Measurements from ENCODE around the gene CCDC57.
"Not testable (repeated sequence)": the region's sequence is repeated elsewhere in the genome, so short reads cannot be mapped to it uniquely, and the experiment has no call there.

Gene CCDC57

GRCh38 chr17:82217530-82218204, 5.0 kb upstream of the CCDC57 start:
- Mint-ChIP-seq H3K4me3 (peak overlapping the region; percentile 64), H3K9me3 (no peaks in the 10 kb centered on the region), H3K4me1 (ENCODE audit: low read depth) (peaks cover 82% of the 10 kb centered on the region), H3K36me3 (ENCODE audit: low read depth) (no peaks in the 10 kb centered on the region), H3K27me3 (no peaks in the 10 kb centered on the region), H3K27ac (peak overlapping the region; percentile 97)
- intact Hi-C loops (cut with micrococcal nuclease): no loop called here

GRCh38 chr17:82217120-82217529, 4.5 kb upstream of the CCDC57 start:
- intact Hi-C loops (cut with micrococcal nuclease): no loop called here
- H3K4me3 Mint-ChIP-seq: peak overlapping the region; percentile 64
- H3K27ac Mint-ChIP-seq: peak overlapping the region; percentile 97
- no peaks in the 10 kb centered on the region for H3K9me3 Mint-ChIP-seq
- peaks cover 79% of the 10 kb centered on the region for H3K4me1 Mint-ChIP-seq (ENCODE audit: low read depth)
- H3K27me3 Mint-ChIP-seq: no peaks in the 10 kb centered on the region
- H3K36me3 Mint-ChIP-seq (ENCODE audit: low read depth): no peaks in the 10 kb centered on the region

- Mint-ChIP-seq H3K4me1 (ENCODE audit: low read depth) (peaks cover 78% of the 10 kb centered on the region), H3K36me3 (ENCODE audit: low read depth) (no peaks in the 10 kb centered on the region), H3K27ac (peak overlapping the region; percentile 97), H3K4me3 (peak overlapping the region; percentile 64), H3K27me3 (no peaks in the 10 kb centered on the region), H3K9me3 (no peaks in the 10 kb centered on the region)
- intact Hi-C loops (cut with micrococcal nuclease): no loop called here
Measured at GRCh38 chr17:82216301-82217119, 3.9 kb upstream of the CCDC57 start.

- no peaks in the 10 kb centered on the region for H3K27me3 Mint-ChIP-seq
- H3K27ac Mint-ChIP-seq: peak overlapping the region; percentile 97
- no peaks in the 10 kb centered on the region for H3K36me3 Mint-ChIP-seq (ENCODE audit: low read depth)
- H3K9me3 Mint-ChIP-seq: no peaks in the 10 kb centered on the region
- H3K4me1 Mint-ChIP-seq (ENCODE audit: low read depth): peaks cover 76% of the 10 kb centered on the region
- intact Hi-C loops (cut with micrococcal nuclease): loop anchor here (2.0 kb wide), 1 partner anchor 15 kb away; no protein-coding TSS in a partner anchor
- peak overlapping the region; percentile 64 for H3K4me3 Mint-ChIP-seq
Measured at GRCh38 chr17:82215972-82216300, 3.3 kb upstream of the CCDC57 start.

- no peaks in the 10 kb centered on the region for H3K9me3 Mint-ChIP-seq
- peaks cover 76% of the 10 kb centered on the region for H3K4me1 Mint-ChIP-seq (ENCODE audit: low read depth)
- peak overlapping the region; percentile 97 for H3K27ac Mint-ChIP-seq
- intact Hi-C loops (cut with micrococcal nuclease): loop anchor here (2.0 kb wide), 1 partner anchor 15 kb away; no protein-coding TSS in a partner anchor
- peak overlapping the region; percentile 34 for H3K4me3 Mint-ChIP-seq
- H3K36me3 Mint-ChIP-seq (ENCODE audit: low read depth): no peaks in the 10 kb centered on the region
- H3K27me3 Mint-ChIP-seq: no peaks in the 10 kb centered on the region
Measured at GRCh38 chr17:82215095-82215971, 2.7 kb upstream of the CCDC57 start.

- intact Hi-C loops (cut with micrococcal nuclease): loop anchor here (2.0 kb wide), 1 partner anchor 17 kb away; no protein-coding TSS in a partner anchor
- Mint-ChIP-seq H3K9me3 (no peaks in the 10 kb centered on the region), H3K27me3 (no peaks in the 10 kb centered on the region), H3K27ac (peak overlapping the region; percentile 97), H3K4me3 (no peak overlapping the region), H3K36me3 (ENCODE audit: low read depth) (no peaks in the 10 kb centered on the region), H3K4me1 (ENCODE audit: low read depth) (peaks cover 67% of the 10 kb centered on the region)
Measured at GRCh38 chr17:82214012-82214628, 1.5 kb upstream of the CCDC57 start.

GRCh38 chr17:82213251-82214011, 789 bp upstream of the CCDC57 start:
- H3K4me1 Mint-ChIP-seq (ENCODE audit: low read depth): peaks cover 64% of the 10 kb centered on the region
- no peaks in the 10 kb centered on the region for H3K27me3 Mint-ChIP-seq
- intact Hi-C loops (cut with micrococcal nuclease): loop anchor here (2.0 kb wide), 1 partner anchor 17 kb away; no protein-coding TSS in a partner anchor
- H3K36me3 Mint-ChIP-seq (ENCODE audit: low read depth): no peaks in the 10 kb centered on the region
- peak overlapping the region; percentile 79 for H3K4me3 Mint-ChIP-seq
- H3K27ac Mint-ChIP-seq: peak overlapping the region; percentile 97
- no peaks in the 10 kb centered on the region for H3K9me3 Mint-ChIP-seq

GRCh38 chr17:82210655-82211054, 2.0 kb downstream of the CCDC57 start:
- intact Hi-C loops (cut with micrococcal nuclease); H3K9me3 Mint-ChIP-seq; H3K27ac Mint-ChIP-seq; H3K4me3 Mint-ChIP-seq; H3K36me3 Mint-ChIP-seq (ENCODE audit: low read depth); H3K27me3 Mint-ChIP-seq: not testable (repeated sequence)
- H3K4me1 Mint-ChIP-seq (ENCODE audit: low read depth): peaks cover 48% of the 10 kb centered on the region

GRCh38 chr17:82205720-82206508, 6.7 kb downstream of the CCDC57 start:
- Mint-ChIP-seq H3K27ac (peak overlapping the region; percentile 74), H3K36me3 (ENCODE audit: low read depth) (peaks cover 21% of the 10 kb centered on the region), H3K9me3 (no peaks in the 10 kb centered on the region), H3K4me3 (no peak overlapping the region), H3K4me1 (ENCODE audit: low read depth) (peaks cover 25% of the 10 kb centered on the region), H3K27me3 (no peaks in the 10 kb centered on the region)
- intact Hi-C loops (cut with micrococcal nuclease): loop anchor here (2.0 to 5.0 kb wide), 2 partner anchors 23 to 36 kb away; partner anchors contain the start of gene SLC16A3

- Mint-ChIP-seq H3K4me1 (ENCODE audit: low read depth) (peaks cover 25% of the 10 kb centered on the region), H3K27me3 (no peaks in the 10 kb centered on the region), H3K27ac (no peak overlapping the region), H3K9me3 (no peaks in the 10 kb centered on the region), H3K36me3 (ENCODE audit: low read depth) (peaks cover 24% of the 10 kb centered on the region), H3K4me3 (no peak overlapping the region)
- intact Hi-C loops (cut with micrococcal nuclease): loop anchor here (5.0 kb wide), 1 partner anchor 37 kb away; no protein-coding TSS in a partner anchor
Measured at GRCh38 chr17:82204831-82205719, 7.6 kb downstream of the CCDC57 start.

- Mint-ChIP-seq H3K36me3 (ENCODE audit: low read depth) (peaks cover 35% of the 10 kb centered on the region), H3K27me3 (no peaks in the 10 kb centered on the region), H3K9me3 (no peaks in the 10 kb centered on the region), H3K4me1 (ENCODE audit: low read depth) (peaks cover 22% of the 10 kb centered on the region), H3K27ac (no peak overlapping the region), H3K4me3 (no peak overlapping the region)
- intact Hi-C loops (cut with micrococcal nuclease): no loop called here
Measured at GRCh38 chr17:82203920-82204319, 8.7 kb downstream of the CCDC57 start.
